ENCODE measurements around the gene TMEM33.
A peak's percentile ranks its signal among the peaks of the same experiment; 100 is the strongest.

TMEM33 gene

DNA sequence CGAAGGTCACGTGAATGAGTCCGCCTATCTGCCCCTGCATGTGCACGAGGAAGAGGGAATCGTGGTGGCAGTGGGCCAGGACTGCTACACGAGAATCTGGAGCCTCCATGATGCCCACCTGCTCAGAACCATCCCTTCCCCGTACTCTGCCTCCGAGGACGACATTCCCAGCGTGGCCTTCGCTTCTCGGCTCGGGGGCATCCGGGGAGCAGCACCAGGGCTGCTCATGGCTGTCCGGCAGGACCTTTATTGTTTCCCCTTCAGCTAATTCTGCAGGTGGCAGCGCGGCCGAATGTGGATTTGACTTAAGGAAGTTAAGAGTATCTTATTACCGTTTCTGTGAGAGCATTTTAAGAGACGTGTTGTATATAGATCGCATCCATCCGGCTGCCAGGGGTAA lies 47.5 kb downstream of the TMEM33 start:
- no peaks in the 10 kb centered on the region for H3K36me3 ChIP-seq
- H3K4me3 ChIP-seq (ENCODE audit: low read depth, low read length), result no peak overlapping the region
- H3K27me3 ChIP-seq (ENCODE audit: insufficient read depth, low read depth, severe bottlenecking), result no peaks in the 10 kb centered on the region
- no peak for DNase-seq
- TF ChIP-seq, protein P1, sequence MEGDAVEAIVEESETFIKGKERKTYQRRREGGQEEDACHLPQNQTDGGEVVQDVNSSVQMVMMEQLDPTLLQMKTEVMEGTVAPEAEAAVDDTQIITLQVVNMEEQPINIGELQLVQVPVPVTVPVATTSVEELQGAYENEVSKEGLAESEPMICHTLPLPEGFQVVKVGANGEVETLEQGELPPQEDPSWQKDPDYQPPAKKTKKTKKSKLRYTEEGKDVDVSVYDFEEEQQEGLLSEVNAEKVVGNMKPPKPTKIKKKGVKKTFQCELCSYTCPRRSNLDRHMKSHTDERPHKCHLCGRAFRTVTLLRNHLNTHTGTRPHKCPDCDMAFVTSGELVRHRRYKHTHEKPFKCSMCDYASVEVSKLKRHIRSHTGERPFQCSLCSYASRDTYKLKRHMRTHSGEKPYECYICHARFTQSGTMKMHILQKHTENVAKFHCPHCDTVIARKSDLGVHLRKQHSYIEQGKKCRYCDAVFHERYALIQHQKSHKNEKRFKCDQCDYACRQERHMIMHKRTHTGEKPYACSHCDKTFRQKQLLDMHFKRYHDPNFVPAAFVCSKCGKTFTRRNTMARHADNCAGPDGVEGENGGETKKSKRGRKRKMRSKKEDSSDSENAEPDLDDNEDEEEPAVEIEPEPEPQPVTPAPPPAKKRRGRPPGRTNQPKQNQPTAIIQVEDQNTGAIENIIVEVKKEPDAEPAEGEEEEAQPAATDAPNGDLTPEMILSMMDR (IDR thresholded peaks at IDR 0.05; ENCODE audit: low read depth, low read length), result no peak
- H3K27ac ChIP-seq, result no peak overlapping the region
- H3K9me3 ChIP-seq (ENCODE audit: severe bottlenecking), result no peaks in the 10 kb centered on the region

DNA sequence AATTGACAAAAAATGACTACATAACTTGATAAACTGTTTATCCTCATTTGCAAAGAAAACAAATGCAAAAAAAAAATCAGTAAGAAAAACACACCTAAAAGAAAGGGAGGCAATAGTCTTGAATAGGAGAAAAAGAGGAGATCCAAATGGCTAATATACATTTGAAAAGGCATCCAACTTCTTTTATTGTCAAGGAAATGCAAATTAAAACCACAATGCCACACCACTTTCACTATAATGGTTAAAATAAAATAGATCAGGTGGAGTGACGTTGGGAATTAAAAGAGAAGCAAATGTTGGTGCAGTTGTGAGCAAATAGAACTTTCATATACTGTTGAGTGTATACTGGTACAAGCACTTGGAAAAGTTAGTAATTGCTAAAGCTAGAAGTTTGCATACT lies 49.9 kb downstream of the TMEM33 start:
- Histone ChIP-seq H3K9me3 (ENCODE audit: severe bottlenecking) (no peaks in the 10 kb centered on the region), H3K4me3 (ENCODE audit: low read depth, low read length) (no peak overlapping the region), H3K27me3 (ENCODE audit: insufficient read depth, low read depth, severe bottlenecking) (no peaks in the 10 kb centered on the region), H3K36me3 (no peaks in the 10 kb centered on the region), H3K27ac (no peak overlapping the region)
- DNase-seq, result no peak
- TF ChIP-seq, protein P1 (IDR thresholded peaks at IDR 0.05; ENCODE audit: low read depth, low read length), result no peak

DNA sequence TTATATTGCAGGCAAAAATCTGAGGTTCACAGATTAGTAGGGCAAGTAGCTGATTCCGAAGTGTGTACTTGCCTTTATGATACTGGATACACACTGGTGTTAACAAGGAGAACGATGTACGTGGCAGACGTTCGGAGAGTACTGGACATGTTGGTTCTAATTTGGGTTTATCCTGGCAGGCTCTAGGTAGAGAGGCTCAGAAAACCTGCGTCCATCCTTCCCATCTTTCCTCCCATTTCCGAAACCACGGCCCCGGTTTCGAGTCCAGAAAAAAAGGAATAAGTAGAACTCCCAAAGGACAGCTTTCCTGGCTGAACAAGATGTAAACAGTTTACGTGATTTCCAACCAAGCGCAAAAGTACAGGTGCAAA lies 54.8 kb downstream of the TMEM33 start:
- DNase-seq, result no peak
- peak overlapping the region; percentile 95 for H3K4me3 ChIP-seq (ENCODE audit: low read depth, low read length)
- H3K36me3 ChIP-seq, result peaks cover 5% of the 10 kb centered on the region
- TF ChIP-seq, protein P1 (IDR thresholded peaks at IDR 0.05; ENCODE audit: low read depth, low read length), result no peak
- no peaks in the 10 kb centered on the region for H3K9me3 ChIP-seq (ENCODE audit: severe bottlenecking)
- H3K27ac ChIP-seq, result peak overlapping the region; percentile 88
- no peaks in the 10 kb centered on the region for H3K27me3 ChIP-seq (ENCODE audit: insufficient read depth, low read depth, severe bottlenecking)

DNA sequence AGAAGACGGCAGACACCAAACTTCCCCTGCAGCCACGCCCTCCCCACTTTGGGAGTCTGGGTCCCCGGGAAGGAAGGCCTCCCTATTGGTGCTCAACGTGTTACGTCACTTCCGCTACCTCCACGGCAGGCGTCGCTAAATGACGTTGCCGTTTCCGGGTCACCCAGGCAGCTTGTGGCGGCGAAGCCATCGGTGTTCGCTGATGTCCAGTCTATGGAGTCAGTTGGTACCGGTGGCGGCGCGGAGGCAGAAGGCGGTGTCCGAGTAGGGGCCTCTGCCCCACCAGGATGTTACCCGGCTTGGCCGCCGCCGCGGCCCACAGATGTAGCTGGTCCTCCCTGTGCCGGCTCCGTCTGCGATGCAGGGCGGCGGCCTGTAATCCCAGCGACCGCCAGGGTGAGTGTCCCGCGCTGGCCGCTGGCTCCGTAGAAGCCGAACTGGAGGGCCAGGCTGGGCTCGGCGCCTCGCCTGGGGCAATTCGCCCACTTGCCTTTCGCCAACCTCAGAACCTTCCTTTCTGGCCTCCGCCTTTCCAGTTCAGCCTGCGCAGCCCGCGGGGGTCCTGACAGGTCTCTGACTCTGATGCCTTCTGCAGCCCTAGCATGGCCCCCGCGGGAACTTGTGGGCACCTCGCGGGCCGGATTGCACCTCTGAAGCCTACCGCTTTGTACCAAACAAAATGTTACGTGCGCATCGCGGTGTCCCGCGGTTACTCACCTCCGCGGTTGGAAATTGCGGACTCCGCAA lies 55.3 kb downstream of the TMEM33 start, which contains the start of gene SLC30A9:
Gene SLC30A9 (plus strand): TSS at position 166 of the 747 bp plus-strand sequence. CDS start 122 bp downstream, at position 288.
- DNase-seq, result peak; percentile 93
- Histone ChIP-seq H3K27me3 (ENCODE audit: insufficient read depth, low read depth, severe bottlenecking) (no peaks in the 10 kb centered on the region), H3K9me3 (ENCODE audit: severe bottlenecking) (no peaks in the 10 kb centered on the region), H3K27ac (peak within 1 kb of the TSS; percentile 88), H3K4me3 (ENCODE audit: low read depth, low read length) (peak within 1 kb of the TSS; percentile 95), H3K36me3 (peaks cover 5% of the 10 kb centered on the region)
- TF ChIP-seq, protein P1 (IDR thresholded peaks at IDR 0.05; ENCODE audit: low read depth, low read length), result peak; percentile 31; the same call in 1 of the 2 replicates

DNA sequence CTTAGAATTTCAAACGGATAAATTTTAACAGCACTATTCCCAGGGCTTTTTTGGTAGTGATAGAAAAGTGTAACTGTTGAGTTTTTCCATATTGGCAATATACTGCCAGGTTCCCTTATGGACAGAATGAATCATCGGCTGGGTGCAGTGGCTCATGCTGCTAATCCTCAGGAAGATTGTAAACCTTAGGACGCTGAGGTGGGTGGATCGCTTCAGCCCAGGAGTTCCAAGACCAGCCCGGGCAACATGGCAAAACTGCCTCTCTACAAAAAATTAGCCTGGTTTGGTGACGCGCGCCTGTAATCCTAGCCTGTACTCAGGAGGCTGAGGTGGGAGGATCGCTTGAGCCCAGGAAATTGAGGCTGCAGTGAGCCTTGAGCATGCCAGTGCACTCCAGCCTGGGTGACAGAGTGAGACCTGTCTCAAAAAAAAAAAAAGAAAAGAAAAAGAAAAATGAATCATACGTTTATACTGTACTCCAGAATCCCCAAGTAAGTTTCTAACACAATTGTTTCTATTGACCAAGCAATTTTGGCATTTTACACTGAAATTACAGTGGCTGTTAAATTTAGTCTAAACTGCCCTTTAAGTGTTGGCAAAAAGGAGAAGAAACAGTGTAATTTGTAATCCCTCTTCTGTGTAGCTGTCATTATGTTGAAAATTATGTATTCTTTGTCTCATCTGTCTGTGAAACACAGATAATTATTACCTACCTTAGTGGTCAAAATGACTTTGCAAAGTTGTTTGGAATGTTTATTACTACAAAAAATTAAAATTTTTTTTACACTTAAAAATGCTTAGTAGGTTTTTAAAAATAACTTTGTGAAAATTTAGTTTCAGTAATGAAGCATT lies 56.9 kb downstream of the TMEM33 start:
- Histone ChIP-seq H3K27me3 (ENCODE audit: insufficient read depth, low read depth, severe bottlenecking) (no peaks in the 10 kb centered on the region), H3K4me3 (ENCODE audit: low read depth, low read length) (no peak overlapping the region), H3K9me3 (ENCODE audit: severe bottlenecking) (no peaks in the 10 kb centered on the region), H3K27ac (no peak overlapping the region), H3K36me3 (peaks cover 5% of the 10 kb centered on the region)
- no peak for DNase-seq
- TF ChIP-seq, protein P1 (IDR thresholded peaks at IDR 0.05; ENCODE audit: low read depth, low read length), result no peak
